Prostate gland (tissue), 2 donors: ENCODE data around the gene BLOC1S4. TPM values are rescaled to one million over a fixed set of nuclear protein-coding genes. Genes with fewer than 3 reads are reported as not detected.

Experiments
- DNase-seq: peaks from one replicate; pipeline ENCODE4 v3.0.0-alpha.2; 2019; ENCODE audit warnings: low spot score
- H3K27ac ChIP-seq, 2 donors: fragments of 200-600 bp; sonication (generic); 2 replicates each; pipeline ENCODE4 v1.5.1; 2017 to 2019
- H3K27me3 ChIP-seq: fragments of 200-600 bp; sonication (generic); replicated peaks from 2 replicates; pipeline ENCODE4 v1.5.1; 2019; ENCODE audit not compliant: insufficient read depth
- H3K36me3 ChIP-seq, 2 donors: fragments of 200-600 bp; sonication (generic); 1 replicate in 1 of 2; 2 replicates in 1 of 2; pipeline versions ENCODE4 v1.5.1 to v1.8.1; 2017 to 2019
- H3K4me1 ChIP-seq: fragments of 200-600 bp; sonication (generic); replicated peaks from 2 replicates; pipeline ENCODE4 v1.5.1; 2019
- H3K4me3 ChIP-seq, 2 donors: fragments of 200-600 bp; sonication (generic); 2 replicates each; pipeline ENCODE4 v1.5.1; 2017 to 2019
- H3K9me3 ChIP-seq: fragments of 200-600 bp; sonication (generic); 2 replicates; pipeline ENCODE4 v1.5.1; 2017
- POLR2A ChIP-seq: fragments of 450-650 bp; IDR thresholded peaks from one replicate; pipeline ENCODE4 v1.6.1; 2016; ENCODE audit warnings: antibody characterized with exemption, mild to moderate bottlenecking
- POLR2AphosphoS5 ChIP-seq: sonication (generic); formaldehyde crosslinking; IDR thresholded peaks from one replicate; pipeline ENCODE4 v1.6.1; 2017; ENCODE audit warnings: antibody characterized with exemption
- WGBS: methylation state at CpG from one replicate; pipeline ENCODE4 v1.1.5; 2018; 5-methylcytosine and 5-hydroxymethylcytosine counted together
- intact Hi-C: fragments of 100-400 bp; cut with DNase I; formaldehyde crosslinking; loops from one replicate; pipeline ENCODE4 v1.14.2; 2022
- total RNA-seq, 2 donors: library from RNA; depleted of rRNA; stranded (reverse); fragments of >200 nt; gene quantifications; one replicate each; pipeline ENCODE4 v1.1.0, GENCODE V29; 2016
- TF ChIP-seq, protein P1 (sequence below), 4 experiments: fragments of 200-600 bp in 2 of 4; fragments of 450-650 bp in 2 of 4; sonication (generic) in 2 of 4; IDR thresholded peaks; 1 replicate in 3 of 4; 2 replicates in 1 of 4; pipeline ENCODE4 v1.5.1; 2016 to 2019; ENCODE audit warnings: antibody characterized with exemption in 4 of 4, mild to moderate bottlenecking in 2 of 4, moderate library complexity in 2 of 4

BLOC1S4 gene
- total RNA-seq, 2 donors from 2014 or later, result 20.4 to 35.2 TPM

- Histone ChIP-seq H3K27ac (peak overlapping the region; percentile 72 to 83), H3K9me3 (no peaks in the 10 kb centered on the region), H3K4me1 (peaks cover 39% of the 10 kb centered on the region), H3K36me3 (no peaks in the 10 kb centered on the region), H3K4me3 (no peak overlapping the region), H3K27me3 (no peaks in the 10 kb centered on the region)
- 41% methylated on average over 11 of the region's 11 CpGs for WGBS
- peak; percentile 63 for DNase-seq
- intact Hi-C loops, result no loop called here
- TF ChIP-seq POLR2AphosphoS5 (no peak), POLR2A (no peak)
- TF ChIP-seq, protein P1, sequence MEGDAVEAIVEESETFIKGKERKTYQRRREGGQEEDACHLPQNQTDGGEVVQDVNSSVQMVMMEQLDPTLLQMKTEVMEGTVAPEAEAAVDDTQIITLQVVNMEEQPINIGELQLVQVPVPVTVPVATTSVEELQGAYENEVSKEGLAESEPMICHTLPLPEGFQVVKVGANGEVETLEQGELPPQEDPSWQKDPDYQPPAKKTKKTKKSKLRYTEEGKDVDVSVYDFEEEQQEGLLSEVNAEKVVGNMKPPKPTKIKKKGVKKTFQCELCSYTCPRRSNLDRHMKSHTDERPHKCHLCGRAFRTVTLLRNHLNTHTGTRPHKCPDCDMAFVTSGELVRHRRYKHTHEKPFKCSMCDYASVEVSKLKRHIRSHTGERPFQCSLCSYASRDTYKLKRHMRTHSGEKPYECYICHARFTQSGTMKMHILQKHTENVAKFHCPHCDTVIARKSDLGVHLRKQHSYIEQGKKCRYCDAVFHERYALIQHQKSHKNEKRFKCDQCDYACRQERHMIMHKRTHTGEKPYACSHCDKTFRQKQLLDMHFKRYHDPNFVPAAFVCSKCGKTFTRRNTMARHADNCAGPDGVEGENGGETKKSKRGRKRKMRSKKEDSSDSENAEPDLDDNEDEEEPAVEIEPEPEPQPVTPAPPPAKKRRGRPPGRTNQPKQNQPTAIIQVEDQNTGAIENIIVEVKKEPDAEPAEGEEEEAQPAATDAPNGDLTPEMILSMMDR (IDR thresholded peaks at IDR 0.05), result no peak
Measured at GRCh38 chr4:6747294-6748051, 31.5 kb downstream of the BLOC1S4 start.

- intact Hi-C loops, result no loop called here
- 92% methylated on average over 9 of the region's 9 CpGs for WGBS
Measured at GRCh38 chr4:6748286-6748685, 32.3 kb downstream of the BLOC1S4 start.

GRCh38 chr4:6749340-6750171 lies 33.6 kb downstream of the BLOC1S4 start:
- H3K4me1 ChIP-seq, result peaks cover 39% of the 10 kb centered on the region
- 38% methylated on average over 25 of the region's 25 CpGs for WGBS

More at GRCh38 chr4:6748286-6748685, 32.3 kb downstream of the BLOC1S4 start:
- Histone ChIP-seq H3K4me3 (no peak overlapping the region), H3K4me1 (peaks cover 39% of the 10 kb centered on the region), H3K27ac (peak overlapping the region; percentile 72 to 83), H3K9me3 (no peaks in the 10 kb centered on the region), H3K27me3 (no peaks in the 10 kb centered on the region), H3K36me3 (no peaks in the 10 kb centered on the region)
- DNase-seq, result no peak
- TF ChIP-seq POLR2AphosphoS5, result no peak
- TF ChIP-seq POLR2A, result no peak
- TF ChIP-seq, protein P1 (IDR thresholded peaks at IDR 0.05), result no peak

DNA sequence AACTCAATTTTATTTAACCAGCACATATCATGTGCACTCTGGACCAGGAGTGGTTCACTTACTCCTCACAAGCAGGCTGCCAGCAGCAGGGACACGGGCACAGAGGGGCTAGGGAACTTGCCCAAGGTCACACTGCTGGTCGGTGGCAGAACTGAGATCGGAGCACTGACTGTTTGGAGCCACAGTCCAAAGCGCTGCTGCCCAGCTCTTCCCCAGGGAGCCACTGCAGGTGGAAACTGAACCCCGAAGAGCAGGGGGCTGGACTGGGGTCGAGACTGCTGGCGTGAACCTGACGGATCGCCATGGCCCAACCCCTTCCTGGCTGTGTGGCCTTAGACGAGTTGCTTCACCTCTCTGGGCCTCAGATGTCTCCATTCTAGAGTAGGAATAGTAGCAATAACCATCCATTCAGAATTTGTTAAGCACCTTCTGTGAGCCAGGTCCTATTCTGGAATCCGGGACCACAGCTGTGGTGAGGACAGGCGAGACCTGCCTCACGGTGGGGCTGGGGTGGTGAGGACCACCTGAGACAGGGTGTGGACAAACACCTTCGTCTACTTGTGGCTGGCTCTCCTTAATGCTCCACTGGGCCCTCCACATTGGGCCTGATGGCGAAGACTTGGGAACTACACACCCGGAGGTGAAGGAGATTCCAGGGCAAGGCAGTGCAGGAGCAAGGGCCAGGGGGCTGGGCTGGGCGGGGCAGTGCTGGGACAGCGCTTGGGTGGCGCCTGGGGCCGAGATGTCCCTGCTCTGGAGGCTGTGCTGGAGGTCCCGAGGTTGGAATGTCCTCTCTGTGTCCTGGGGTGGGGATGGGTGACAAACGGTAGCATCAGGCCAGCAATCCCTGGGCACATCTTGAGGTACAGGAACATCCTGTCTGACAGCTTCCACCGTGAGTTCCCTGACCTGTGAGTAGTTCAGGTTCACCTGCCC lies 34.6 kb downstream of the BLOC1S4 start:
- intact Hi-C loops, result no loop called here
- Histone ChIP-seq H3K27ac (peak overlapping the region; percentile 45 to 83), H3K4me1 (peaks cover 39% of the 10 kb centered on the region), H3K27me3 (no peaks in the 10 kb centered on the region), H3K4me3 (no peak overlapping the region), H3K9me3 (no peaks in the 10 kb centered on the region), H3K36me3 (no peaks in the 10 kb centered on the region)
- TF ChIP-seq POLR2AphosphoS5 (peak; percentile 18), POLR2A (no peak)
- peak; percentile 73 for DNase-seq
- WGBS, result 80% methylated on average over 23 of the region's 23 CpGs

More at GRCh38 chr4:6749340-6750171, 33.6 kb downstream of the BLOC1S4 start:
- Histone ChIP-seq H3K36me3 (no peaks in the 10 kb centered on the region), H3K27ac (peak overlapping the region; percentile 45 to 83), H3K4me3 (no peak overlapping the region), H3K27me3 (no peaks in the 10 kb centered on the region), H3K9me3 (no peaks in the 10 kb centered on the region)
- TF ChIP-seq POLR2A (peak; percentile 18), POLR2AphosphoS5 (peak; percentile 32)
- TF ChIP-seq, protein P1 (IDR thresholded peaks at IDR 0.05), result no peak
- intact Hi-C loops, result no loop called here
- DNase-seq, result peak; percentile 53
